ENCODE measurements around the gene APEX1. TPM values are rescaled to one million over a fixed set of nuclear protein-coding genes. Genes with fewer than 3 reads are reported as not detected.

Gene APEX1
- total RNA-seq, 1 experiment from 2014 or later = 113 TPM

DNA sequence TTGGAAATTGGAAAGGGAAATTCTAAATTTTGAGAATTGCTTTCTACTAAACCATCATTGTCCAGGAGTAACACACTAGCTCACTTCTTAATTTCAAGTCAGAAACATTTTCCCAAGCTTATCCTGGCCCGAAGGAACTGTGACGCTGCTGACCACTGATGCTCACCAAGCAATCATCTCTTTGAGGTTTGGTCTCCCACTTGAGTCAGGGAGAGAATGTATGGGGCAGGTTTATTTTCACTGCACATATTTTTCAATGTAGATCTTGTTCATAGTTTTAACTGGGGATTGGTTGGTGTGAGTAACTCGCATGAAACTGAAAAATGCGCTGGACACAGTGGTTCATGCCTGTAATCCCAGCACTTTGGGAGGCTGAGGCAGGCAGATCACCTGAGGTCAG is 37.5 kb downstream of the APEX1 start:
- Histone ChIP-seq H3K4me1 (replicated peaks; ENCODE audit: insufficient read depth) (peaks cover 22% of the 10 kb centered on the region), H3F3A (ENCODE audit: insufficient read depth, low read depth) (peaks cover 16% of the 10 kb centered on the region; the same call in 1 of the 2 replicates), H4K20me1 (ENCODE audit: insufficient read depth) (no peaks in the 10 kb centered on the region), H3K27ac (no peak overlapping the region), H3K4me3 (no peak overlapping the region), H3K36me3 (ENCODE audit: low read depth) (no peaks in the 10 kb centered on the region), H3K27me3 (ENCODE audit: insufficient read depth, low read depth) (no peaks in the 10 kb centered on the region), H3K9me3 (ENCODE audit: insufficient read depth, low read depth) (no peaks in the 10 kb centered on the region), H3K4me2 (no peak overlapping the region), H3K79me2 (ENCODE audit: low read depth) (no peaks in the 10 kb centered on the region), H2AFZ (no peak overlapping the region), H3K9me2 (ENCODE audit: insufficient read depth) (no peaks in the 10 kb centered on the region)
- intact Hi-C loops (cut with micrococcal nuclease; ENCODE audit: unreplicated experiment) = no loop called here
- no peak for DNase-seq
- CTCF ChIA-PET = no interaction called here
- BruUV-seq (replicated peaks) = no TSS peak
- POLR2A ChIA-PET (ENCODE audit: unreplicated experiment) = no interaction called here
- TF ChIP-seq CTCF (conservative IDR thresholded peaks at IDR 0.05) (no peak), EZH2 (IDR thresholded peaks at IDR 0.05; ENCODE audit: low read depth) (no peak)

- H3K27me3 ChIP-seq (ENCODE audit: insufficient read depth, low read depth) = no peaks in the 10 kb centered on the region
- H3F3A ChIP-seq (ENCODE audit: insufficient read depth, low read depth) = peaks cover 16% of the 10 kb centered on the region; the same call in 1 of the 2 replicates
- no peaks in the 10 kb centered on the region for H3K9me2 ChIP-seq (ENCODE audit: insufficient read depth)
- H3K9me3 ChIP-seq (ENCODE audit: insufficient read depth, low read depth) = no peaks in the 10 kb centered on the region
- DNase-seq = no peak
- no peak overlapping the region for H3K4me3 ChIP-seq
- H3K79me2 ChIP-seq (ENCODE audit: low read depth) = no peaks in the 10 kb centered on the region
- ChIA-PET POLR2A (ENCODE audit: unreplicated experiment) (no interaction called here), CTCF (interaction anchor here (0.5 kb wide), 1 partner anchor 307 kb away, joined by 4 read pairs; no protein-coding TSS in a partner anchor)
- intact Hi-C loops (cut with micrococcal nuclease; ENCODE audit: unreplicated experiment) = no loop called here
- H3K4me1 ChIP-seq (replicated peaks; ENCODE audit: insufficient read depth) = peaks cover 26% of the 10 kb centered on the region
- TF ChIP-seq CTCF (conservative IDR thresholded peaks at IDR 0.05) = no peak
- no peak for TF ChIP-seq EZH2 (IDR thresholded peaks at IDR 0.05; ENCODE audit: low read depth)
- H2AFZ ChIP-seq = no peak overlapping the region
- no peak overlapping the region for H3K27ac ChIP-seq
- no peaks in the 10 kb centered on the region for H3K36me3 ChIP-seq (ENCODE audit: low read depth)
- H3K4me2 ChIP-seq = no peak overlapping the region
- H4K20me1 ChIP-seq (ENCODE audit: insufficient read depth) = no peaks in the 10 kb centered on the region
- no TSS peak for BruUV-seq (replicated peaks)
Measured at GRCh38 chr14:20493634-20494033, 38.6 kb downstream of the APEX1 start.

- peaks cover 25% of the 10 kb centered on the region for H3K4me1 ChIP-seq (replicated peaks; ENCODE audit: insufficient read depth)
- H4K20me1 ChIP-seq (ENCODE audit: insufficient read depth) = no peaks in the 10 kb centered on the region
- no peak for TF ChIP-seq EZH2 (IDR thresholded peaks at IDR 0.05; ENCODE audit: low read depth)
- TF ChIP-seq CTCF (conservative IDR thresholded peaks at IDR 0.05) = no peak
- H3K4me2 ChIP-seq = peak overlapping the region; percentile 23
- H2AFZ ChIP-seq = no peak overlapping the region
- DNase-seq = peak; percentile 23 to 63
- no peaks in the 10 kb centered on the region for H3K27me3 ChIP-seq (ENCODE audit: insufficient read depth, low read depth)
- no peaks in the 10 kb centered on the region for H3K9me3 ChIP-seq (ENCODE audit: insufficient read depth, low read depth)
- no TSS peak for BruUV-seq (replicated peaks)
- H3K4me3 ChIP-seq = no peak overlapping the region
- peaks cover 16% of the 10 kb centered on the region; the same call in 1 of the 2 replicates for H3F3A ChIP-seq (ENCODE audit: insufficient read depth, low read depth)
- intact Hi-C loops (cut with micrococcal nuclease; ENCODE audit: unreplicated experiment) = no loop called here
- ChIA-PET POLR2A (ENCODE audit: unreplicated experiment) (interaction anchor here (0.6 kb wide), 1 partner anchor 673 kb away, joined by 5 read pairs; no protein-coding TSS in a partner anchor), CTCF (no interaction called here)
- no peaks in the 10 kb centered on the region for H3K9me2 ChIP-seq (ENCODE audit: insufficient read depth)
- H3K36me3 ChIP-seq (ENCODE audit: low read depth) = no peaks in the 10 kb centered on the region
- H3K79me2 ChIP-seq (ENCODE audit: low read depth) = no peaks in the 10 kb centered on the region
- H3K27ac ChIP-seq = peak overlapping the region; percentile 53
Measured at GRCh38 chr14:20494935-20495766, 40.1 kb downstream of the APEX1 start.

Measured in PC-9 (cell line).